Fibroblast of villous mesenchyme (primary cell): ENCODE results near the gene LIN7A. TPM values are rescaled to one million over a fixed set of nuclear protein-coding genes. Genes with fewer than 3 reads are reported as not detected.

Experiments
- DNase-seq: peaks from one replicate; pipeline ENCODE4 v3.0.0-alpha.2; 2010; ENCODE audit warnings: low read depth
- H3K4me3 ChIP-seq: 2 replicates; pipeline ENCODE4 v1.5.1; 2011; ENCODE audit warnings: low read depth, mild to moderate bottlenecking, low read length
- total RNA-seq: library from RNA; depleted of rRNA; stranded (reverse); fragments of >200 nt; gene quantifications from 2 replicates; pipeline ENCODE4 v1.2.3, GENCODE V29; 2012
- TF ChIP-seq, protein P1 (sequence below): IDR thresholded peaks from 2 replicates; pipeline ENCODE4 v1.5.1; 2012; ENCODE audit warnings: low read depth, mild to moderate bottlenecking, low read length; ENCODE audit not compliant: insufficient read depth

The LIN7A gene
- total RNA-seq, 1 donor, result 10.4 TPM

DNA sequence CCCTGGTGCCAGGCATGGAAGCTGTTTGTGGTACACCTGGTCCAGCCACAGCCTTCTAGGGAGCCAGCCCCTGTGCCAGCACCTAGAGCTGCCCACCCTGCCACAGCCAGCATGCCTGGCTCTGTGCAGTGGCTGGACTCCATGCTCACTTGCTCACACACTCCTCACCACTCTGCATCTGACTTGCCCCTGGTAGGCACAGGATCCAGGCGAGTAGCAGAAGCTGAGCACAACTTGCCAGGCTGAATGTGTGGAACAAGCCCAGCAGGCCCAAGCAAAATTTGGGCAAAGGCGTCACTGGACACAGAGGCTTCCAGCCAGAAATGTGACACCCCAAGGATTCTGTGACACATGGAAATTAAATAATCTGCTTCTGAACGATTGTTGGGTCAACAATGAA, 114.3 kb downstream of the LIN7A start:
- DNase-seq, result no peak
- TF ChIP-seq, protein P1, sequence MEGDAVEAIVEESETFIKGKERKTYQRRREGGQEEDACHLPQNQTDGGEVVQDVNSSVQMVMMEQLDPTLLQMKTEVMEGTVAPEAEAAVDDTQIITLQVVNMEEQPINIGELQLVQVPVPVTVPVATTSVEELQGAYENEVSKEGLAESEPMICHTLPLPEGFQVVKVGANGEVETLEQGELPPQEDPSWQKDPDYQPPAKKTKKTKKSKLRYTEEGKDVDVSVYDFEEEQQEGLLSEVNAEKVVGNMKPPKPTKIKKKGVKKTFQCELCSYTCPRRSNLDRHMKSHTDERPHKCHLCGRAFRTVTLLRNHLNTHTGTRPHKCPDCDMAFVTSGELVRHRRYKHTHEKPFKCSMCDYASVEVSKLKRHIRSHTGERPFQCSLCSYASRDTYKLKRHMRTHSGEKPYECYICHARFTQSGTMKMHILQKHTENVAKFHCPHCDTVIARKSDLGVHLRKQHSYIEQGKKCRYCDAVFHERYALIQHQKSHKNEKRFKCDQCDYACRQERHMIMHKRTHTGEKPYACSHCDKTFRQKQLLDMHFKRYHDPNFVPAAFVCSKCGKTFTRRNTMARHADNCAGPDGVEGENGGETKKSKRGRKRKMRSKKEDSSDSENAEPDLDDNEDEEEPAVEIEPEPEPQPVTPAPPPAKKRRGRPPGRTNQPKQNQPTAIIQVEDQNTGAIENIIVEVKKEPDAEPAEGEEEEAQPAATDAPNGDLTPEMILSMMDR, result no peak
- H3K4me3 ChIP-seq, result no peak overlapping the region

DNA sequence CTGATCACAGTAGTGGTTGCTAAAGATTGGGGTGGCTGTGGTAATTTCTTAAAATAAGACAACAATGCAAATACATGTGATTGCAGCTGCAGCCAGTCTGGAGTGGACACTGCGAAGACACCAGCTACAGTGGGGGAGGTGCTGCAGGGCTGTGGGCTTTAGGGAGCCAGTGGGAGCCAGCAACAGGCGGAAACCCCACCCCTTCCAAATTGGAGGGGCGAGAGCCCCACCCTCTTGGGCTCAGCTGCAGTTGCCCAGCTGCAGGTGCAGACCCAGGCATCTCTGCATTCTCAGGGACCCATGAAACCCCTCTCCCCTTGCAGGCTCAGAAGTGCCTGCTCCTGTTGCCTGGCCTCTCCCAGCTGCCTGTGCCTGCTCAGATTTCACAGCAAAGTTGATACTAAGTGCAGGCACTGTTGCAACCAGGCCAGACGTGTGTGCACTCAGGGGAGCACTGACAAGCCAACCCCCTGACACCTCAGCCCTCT, 116.2 kb downstream of the LIN7A start:
- no peak overlapping the region for H3K4me3 ChIP-seq
- no peak for DNase-seq
- TF ChIP-seq, protein P1, result no peak

DNA sequence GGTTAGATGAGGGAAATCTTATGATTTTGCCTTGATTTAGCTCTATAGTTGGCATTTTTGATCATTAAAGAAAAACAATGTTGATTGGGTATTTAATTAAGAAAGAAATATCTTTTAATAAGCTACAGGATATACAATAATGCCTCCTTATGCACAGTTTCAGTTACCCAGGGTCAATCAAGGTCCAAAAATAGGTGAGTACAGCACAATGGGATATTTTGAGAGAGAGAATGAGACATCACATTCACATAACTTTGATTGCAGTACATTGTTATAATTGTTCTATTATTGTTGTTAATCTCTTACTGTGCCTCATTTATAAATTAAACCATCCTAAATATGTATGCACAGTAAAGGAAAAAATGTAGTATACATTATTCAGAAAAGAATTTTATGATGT, 118.9 kb downstream of the LIN7A start:
- no peak for DNase-seq

DNA sequence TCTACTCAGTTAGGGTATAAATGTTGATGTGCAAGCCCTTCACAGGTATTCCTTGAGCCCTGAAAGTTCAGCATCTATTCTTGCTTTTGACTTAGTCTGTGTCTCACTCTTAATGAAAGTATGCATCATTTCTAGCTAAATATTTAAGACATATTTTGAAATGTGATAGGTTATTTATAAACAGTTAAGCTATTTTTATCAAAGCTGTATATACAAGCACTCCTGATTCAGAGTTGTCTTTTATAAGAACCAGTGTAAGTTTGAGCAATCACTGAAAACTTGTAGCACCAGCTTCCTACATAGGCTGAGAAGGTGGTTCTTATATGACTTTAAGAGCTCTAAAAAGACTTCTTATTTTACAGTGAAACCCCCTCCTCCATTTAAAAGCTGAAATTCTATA, 122.4 kb downstream of the LIN7A start:
- TF ChIP-seq, protein P1, result no peak
- DNase-seq, result peak; percentile 36
- no peak overlapping the region for H3K4me3 ChIP-seq

More for the DNA sequence above, 118.9 kb downstream of the LIN7A start:
- TF ChIP-seq, protein P1, result no peak
- no peak overlapping the region for H3K4me3 ChIP-seq

DNA sequence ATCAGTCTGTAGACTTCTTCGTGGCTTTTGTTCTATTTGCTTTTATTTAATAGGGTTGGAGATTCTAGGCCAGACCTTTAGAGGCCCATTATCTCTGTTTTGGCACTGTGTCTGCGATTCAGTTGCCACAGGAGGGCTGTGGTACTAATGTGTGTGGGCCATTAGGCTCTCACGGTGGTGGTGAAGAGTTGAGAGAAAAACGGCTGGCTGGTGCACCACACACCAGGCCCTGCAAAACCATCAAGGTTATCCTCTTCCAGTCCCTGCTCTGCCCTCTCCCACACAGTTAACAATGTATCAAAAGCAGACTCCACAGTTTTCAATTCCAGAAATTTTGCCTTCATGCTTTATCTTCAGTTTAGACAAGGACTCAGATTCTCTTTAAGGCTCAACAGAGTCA, 123.3 kb downstream of the LIN7A start:
- TF ChIP-seq, protein P1, result no peak

DNA sequence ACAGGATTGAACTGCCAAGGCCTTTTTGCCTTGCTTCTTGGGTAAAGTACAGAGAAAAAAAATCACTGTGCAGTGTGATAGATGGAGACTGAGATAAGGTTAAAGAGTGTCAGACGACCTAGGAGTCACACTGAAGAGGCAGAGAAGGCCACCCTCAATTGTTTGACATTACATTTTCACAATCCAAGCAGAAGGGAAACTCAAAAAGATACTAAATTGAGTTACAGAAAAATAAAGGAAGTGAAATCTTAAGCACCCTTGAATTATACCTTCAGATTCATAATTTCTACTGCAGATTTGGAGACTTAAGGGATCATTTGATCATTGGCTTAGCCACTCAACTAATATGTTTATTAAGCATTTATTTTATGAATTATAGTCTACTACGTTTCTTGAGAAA, 123.9 kb downstream of the LIN7A start:
- no peak for DNase-seq
- TF ChIP-seq, protein P1, result no peak
- no peak overlapping the region for H3K4me3 ChIP-seq

More for the DNA sequence above, 123.3 kb downstream of the LIN7A start:
- no peak for DNase-seq
- H3K4me3 ChIP-seq, result no peak overlapping the region
